Fibroblast of lung (primary cell): ENCODE measurements around the gene TEX2.

ENCODE experiments used
- CTCF ChIP-seq, 2 donors: IDR thresholded peaks in 1 of 2; conservative IDR thresholded peaks in 1 of 2; 1 replicate in 1 of 2; 2 replicates in 1 of 2; pipeline ENCODE4 v1.5.1; 2011 to 2012; ENCODE audit warnings: low read length in 2 of 2, control low read depth in 1 of 2, inconsistent platforms in 1 of 2, low read depth in 1 of 2, mild to moderate bottlenecking in 1 of 2
- EZH2 ChIP-seq: IDR thresholded peaks from 2 replicates; pipeline ENCODE4 v1.5.1; 2012; ENCODE audit warnings: low read length, control low read depth, mild to moderate bottlenecking; ENCODE audit errors: missing control alignments

GRCh38 chr17:64260886-64261285 lies 2.2 kb downstream of the TEX2 start:
- no peak for TF ChIP-seq CTCF (conservative IDR thresholded peaks at IDR 0.05 in 1 of 2, IDR thresholded peaks at IDR 0.05 in 1 of 2; ENCODE audit: low read depth in 1 of 2, low read length in 2 of 2)
- TF ChIP-seq EZH2 = no peak
